ENCODE data around the gene ATRAID.

ATRAID gene

DNA sequence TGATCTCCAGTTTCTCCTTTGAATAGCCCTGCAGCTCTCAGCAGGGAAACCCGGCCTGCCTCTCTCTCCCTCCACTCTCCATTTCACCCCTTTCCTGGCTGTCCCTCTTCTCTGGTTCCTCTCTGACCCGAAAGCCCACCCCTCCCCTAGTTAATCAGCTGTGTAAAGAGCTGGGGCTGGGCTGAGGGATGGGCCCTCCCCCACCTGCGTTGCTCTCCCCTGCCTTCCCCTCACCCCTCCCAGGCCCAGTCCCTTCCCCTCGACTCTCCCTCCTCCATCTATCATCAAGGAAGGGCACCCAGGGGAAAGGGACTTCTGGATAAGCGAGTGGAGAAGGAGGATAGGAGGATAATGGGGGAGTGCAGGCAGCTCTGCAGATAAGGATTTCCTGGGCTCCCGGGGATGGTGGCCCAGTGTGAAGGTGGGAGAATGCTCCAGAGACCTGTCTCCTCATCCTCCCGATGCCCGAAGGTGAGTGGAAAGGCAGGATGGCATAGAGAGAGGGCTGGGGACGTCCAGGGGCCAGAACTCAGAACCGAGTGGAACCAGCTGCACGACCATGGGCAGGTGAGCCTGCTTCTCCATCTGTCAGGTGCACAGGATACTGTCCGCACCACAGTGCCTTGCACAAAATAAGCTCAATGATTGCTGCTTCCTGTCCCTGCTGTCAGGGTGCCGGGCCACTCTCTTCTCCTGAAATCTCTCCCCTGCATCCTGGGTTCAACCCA, 39.0 kb downstream of the ATRAID start:
- H3K36me3 ChIP-seq (replicated peaks): no peaks in the 10 kb centered on the region
- in situ Hi-C loops (cut with HindIII; ENCODE audit: low pct_ligation_motif_present, low sequenced_read_pairs): no loop called here
- H3K4me3 ChIP-seq (ENCODE audit: low read depth, low read length): no peak overlapping the region
- TF ChIP-seq, protein P1, sequence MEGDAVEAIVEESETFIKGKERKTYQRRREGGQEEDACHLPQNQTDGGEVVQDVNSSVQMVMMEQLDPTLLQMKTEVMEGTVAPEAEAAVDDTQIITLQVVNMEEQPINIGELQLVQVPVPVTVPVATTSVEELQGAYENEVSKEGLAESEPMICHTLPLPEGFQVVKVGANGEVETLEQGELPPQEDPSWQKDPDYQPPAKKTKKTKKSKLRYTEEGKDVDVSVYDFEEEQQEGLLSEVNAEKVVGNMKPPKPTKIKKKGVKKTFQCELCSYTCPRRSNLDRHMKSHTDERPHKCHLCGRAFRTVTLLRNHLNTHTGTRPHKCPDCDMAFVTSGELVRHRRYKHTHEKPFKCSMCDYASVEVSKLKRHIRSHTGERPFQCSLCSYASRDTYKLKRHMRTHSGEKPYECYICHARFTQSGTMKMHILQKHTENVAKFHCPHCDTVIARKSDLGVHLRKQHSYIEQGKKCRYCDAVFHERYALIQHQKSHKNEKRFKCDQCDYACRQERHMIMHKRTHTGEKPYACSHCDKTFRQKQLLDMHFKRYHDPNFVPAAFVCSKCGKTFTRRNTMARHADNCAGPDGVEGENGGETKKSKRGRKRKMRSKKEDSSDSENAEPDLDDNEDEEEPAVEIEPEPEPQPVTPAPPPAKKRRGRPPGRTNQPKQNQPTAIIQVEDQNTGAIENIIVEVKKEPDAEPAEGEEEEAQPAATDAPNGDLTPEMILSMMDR (IDR thresholded peaks at IDR 0.05; ENCODE audit: low read depth, low read length, missing control alignments): no peak
- no peaks in the 10 kb centered on the region for H3K27me3 ChIP-seq (replicated peaks)
- H3K27ac ChIP-seq: no peak overlapping the region
- DNase-seq: no peak

DNA sequence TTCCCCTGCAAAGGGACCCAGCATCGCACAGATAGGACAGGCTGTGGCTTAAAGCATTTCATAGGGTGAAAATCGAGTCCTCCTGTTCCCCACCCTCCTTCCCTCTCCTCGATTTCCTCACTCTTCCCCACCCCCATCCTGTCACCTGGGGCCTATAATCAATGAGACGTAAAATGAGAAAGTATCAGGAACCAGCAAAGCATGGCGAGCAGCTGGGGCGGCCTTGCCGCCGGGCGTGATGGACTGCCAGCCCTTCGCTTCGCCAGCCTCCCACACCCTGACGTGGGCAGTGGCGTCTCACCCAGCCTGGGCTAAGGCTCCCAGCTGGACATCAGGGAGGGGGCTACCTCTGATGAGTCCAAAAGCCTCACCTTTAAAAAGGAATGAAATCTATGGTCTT, 39.9 kb downstream of the ATRAID start:
- in situ Hi-C loops (cut with HindIII; ENCODE audit: low pct_ligation_motif_present, low sequenced_read_pairs): no loop called here
- no peaks in the 10 kb centered on the region for H3K36me3 ChIP-seq (replicated peaks)
- H3K27me3 ChIP-seq (replicated peaks): no peaks in the 10 kb centered on the region
- no peak overlapping the region for H3K4me3 ChIP-seq (ENCODE audit: low read depth, low read length)
- TF ChIP-seq, protein P1 (IDR thresholded peaks at IDR 0.05; ENCODE audit: low read depth, low read length, missing control alignments): no peak
- no peak overlapping the region for H3K27ac ChIP-seq
- DNase-seq: no peak

DNA sequence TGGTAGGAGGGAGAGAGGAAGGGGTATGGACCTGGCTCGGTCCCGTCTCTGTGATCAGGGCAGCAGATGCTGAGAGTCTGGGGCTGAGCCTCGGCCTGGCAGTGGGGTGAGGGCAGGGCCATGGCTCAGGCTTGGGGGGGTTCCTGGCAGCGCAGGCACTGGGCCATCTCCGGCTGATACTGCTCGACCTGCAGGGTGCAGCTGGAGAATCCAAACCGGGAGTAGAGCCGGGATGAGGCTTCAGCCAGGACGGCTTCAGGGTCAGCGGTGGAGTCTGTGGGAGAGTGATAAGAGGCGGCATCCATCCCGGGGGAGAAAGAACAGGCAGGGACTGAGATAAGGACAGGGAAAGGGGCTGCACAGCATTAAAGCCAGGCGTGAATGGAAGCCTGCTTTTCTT, 43.3 kb downstream of the ATRAID start:
- no peak for DNase-seq
- TF ChIP-seq, protein P1 (IDR thresholded peaks at IDR 0.05; ENCODE audit: low read depth, low read length, missing control alignments): no peak
- peaks cover 5% of the 10 kb centered on the region for H3K27me3 ChIP-seq (replicated peaks)
- no peak overlapping the region for H3K4me3 ChIP-seq (ENCODE audit: low read depth, low read length)
- H3K27ac ChIP-seq: no peak overlapping the region
- no peaks in the 10 kb centered on the region for H3K36me3 ChIP-seq (replicated peaks)
- in situ Hi-C loops (cut with HindIII; ENCODE audit: low pct_ligation_motif_present, low sequenced_read_pairs): no loop called here

DNA sequence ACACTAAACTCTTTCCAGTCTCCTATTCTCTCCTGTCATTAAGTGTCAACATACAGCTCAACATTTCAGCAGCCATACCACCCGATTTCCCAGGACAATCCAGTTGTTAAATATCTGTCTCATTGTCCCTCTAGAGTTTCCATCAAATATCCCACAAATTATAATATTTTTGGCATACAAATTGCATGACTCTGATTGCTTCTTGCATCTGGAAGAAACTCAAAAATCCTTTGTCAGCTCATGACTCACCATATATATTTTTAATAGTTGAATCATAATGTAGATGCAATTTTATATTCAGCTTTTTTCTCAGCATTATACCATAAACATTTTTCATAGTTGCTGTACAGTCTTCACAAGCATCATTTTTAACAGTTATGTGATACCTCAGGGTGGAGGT, 43.8 kb downstream of the ATRAID start:
- in situ Hi-C loops (cut with HindIII; ENCODE audit: low pct_ligation_motif_present, low sequenced_read_pairs): no loop called here
- no peaks in the 10 kb centered on the region for H3K36me3 ChIP-seq (replicated peaks)
- no peak overlapping the region for H3K4me3 ChIP-seq (ENCODE audit: low read depth, low read length)
- peaks cover 8% of the 10 kb centered on the region for H3K27me3 ChIP-seq (replicated peaks)
- TF ChIP-seq, protein P1 (IDR thresholded peaks at IDR 0.05; ENCODE audit: low read depth, low read length, missing control alignments): no peak
- DNase-seq: peak; percentile 7
- H3K27ac ChIP-seq: no peak overlapping the region

DNA sequence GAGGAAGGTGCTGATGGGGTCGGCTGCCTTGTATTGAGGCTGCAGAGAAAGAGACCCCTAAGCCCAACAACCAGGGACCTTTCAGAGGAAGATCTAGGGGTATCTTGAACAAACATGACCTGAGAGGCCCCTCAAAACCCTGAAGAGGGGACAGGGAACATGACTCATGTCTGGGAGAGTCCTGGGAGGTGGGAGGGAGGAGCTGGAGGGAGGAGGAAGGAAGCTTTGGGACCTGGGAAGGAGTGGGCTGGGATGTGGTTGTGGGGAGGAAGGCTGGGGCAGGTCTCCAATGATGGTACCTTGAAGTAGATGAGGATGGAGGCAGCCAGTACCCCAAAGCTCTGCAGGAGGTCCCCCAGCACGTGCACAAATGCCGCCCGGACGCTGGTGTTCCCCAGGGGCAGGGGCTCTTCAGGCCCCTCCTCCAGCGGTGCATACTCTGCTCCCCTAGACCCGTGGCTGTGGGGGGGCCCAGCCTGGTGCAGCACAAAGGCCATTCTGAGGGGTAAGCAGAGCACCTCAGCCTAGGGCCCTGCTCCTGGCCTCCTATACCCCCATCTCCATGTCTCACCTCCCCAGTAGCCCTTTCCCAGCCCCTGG, 45.1 kb downstream of the ATRAID start:
- in situ Hi-C loops (cut with HindIII; ENCODE audit: low pct_ligation_motif_present, low sequenced_read_pairs): no loop called here
- no peaks in the 10 kb centered on the region for H3K36me3 ChIP-seq (replicated peaks)
- no peak for DNase-seq
- no peak overlapping the region for H3K4me3 ChIP-seq (ENCODE audit: low read depth, low read length)
- TF ChIP-seq, protein P1 (IDR thresholded peaks at IDR 0.05; ENCODE audit: low read depth, low read length, missing control alignments): no peak
- H3K27me3 ChIP-seq (replicated peaks): peaks cover 21% of the 10 kb centered on the region
- no peak overlapping the region for H3K27ac ChIP-seq
